NT2/D1 (cell line): ENCODE measurements around the gene MRPS33.

Experiments
- DNase-seq: peaks from one replicate; pipeline ENCODE4 v3.0.0-alpha.2; 2011; ENCODE audit warnings: low read depth, low spot score
- H3K27me3 ChIP-seq: 2 replicates; pipeline ENCODE4 v1.6.0; 2011; ENCODE audit warnings: mild to moderate bottlenecking; ENCODE audit not compliant: insufficient read length, insufficient read depth
- H3K36me3 ChIP-seq: 2 replicates; pipeline ENCODE4 v1.6.1; 2011; ENCODE audit warnings: mild to moderate bottlenecking, low read length, mixed read lengths; ENCODE audit not compliant: insufficient read depth, insufficient read length
- H3K4me1 ChIP-seq: 2 replicates; pipeline ENCODE4 v1.5.1; 2011; ENCODE audit not compliant: insufficient read depth, insufficient read length
- H3K4me3 ChIP-seq: 2 replicates; pipeline ENCODE4 v1.5.1; 2011; ENCODE audit warnings: low read depth; ENCODE audit not compliant: insufficient read length
- H3K9ac ChIP-seq: 2 replicates; pipeline ENCODE4 v1.6.0; 2011; ENCODE audit warnings: low read depth; ENCODE audit not compliant: insufficient read length
- H3K9me3 ChIP-seq: 2 replicates; pipeline ENCODE4 v1.5.1; 2011; ENCODE audit warnings: mild to moderate bottlenecking, low read length; ENCODE audit not compliant: insufficient read depth
- SUZ12 ChIP-seq: IDR thresholded peaks from 2 replicates; pipeline ENCODE4 v1.6.1; 2011; ENCODE audit not compliant: insufficient read length, insufficient read depth; ENCODE audit errors: extremely low read depth
- YY1 ChIP-seq: IDR thresholded peaks from 2 replicates; pipeline ENCODE4 v1.6.1; 2011; ENCODE audit not compliant: insufficient read length, insufficient read depth
- ZNF274 ChIP-seq: IDR thresholded peaks from 2 replicates; pipeline ENCODE4 v1.6.1; 2011; ENCODE audit warnings: mild to moderate bottlenecking, low read depth, low read length

MRPS33 gene

GRCh38 chr7:140989068-140989467, 25.7 kb downstream of the MRPS33 start:
- no peak for DNase-seq

GRCh38 chr7:140983802-140984201, 30.9 kb downstream of the MRPS33 start:
- Histone ChIP-seq H3K4me3 (no peak overlapping the region), H3K9me3 (peaks cover 14% of the 10 kb centered on the region; the same call in 1 of the 2 replicates), H3K36me3 (no peaks in the 10 kb centered on the region), H3K27me3 (no peaks in the 10 kb centered on the region), H3K9ac (no peak overlapping the region), H3K4me1 (no peaks in the 10 kb centered on the region)
- TF ChIP-seq SUZ12 (no peak), ZNF274 (no peak)
- peak; percentile 3 for DNase-seq

More at GRCh38 chr7:140989068-140989467, 25.7 kb downstream of the MRPS33 start:
- H3K36me3 ChIP-seq, result no peaks in the 10 kb centered on the region
- H3K9ac ChIP-seq, result no peak overlapping the region
- no peaks in the 10 kb centered on the region for H3K27me3 ChIP-seq
- no peaks in the 10 kb centered on the region for H3K4me1 ChIP-seq
- TF ChIP-seq SUZ12 (no peak), YY1 (no peak), ZNF274 (no peak)
- peaks cover 5% of the 10 kb centered on the region; the same call in 1 of the 2 replicates for H3K9me3 ChIP-seq
- no peak overlapping the region for H3K4me3 ChIP-seq

DNA sequence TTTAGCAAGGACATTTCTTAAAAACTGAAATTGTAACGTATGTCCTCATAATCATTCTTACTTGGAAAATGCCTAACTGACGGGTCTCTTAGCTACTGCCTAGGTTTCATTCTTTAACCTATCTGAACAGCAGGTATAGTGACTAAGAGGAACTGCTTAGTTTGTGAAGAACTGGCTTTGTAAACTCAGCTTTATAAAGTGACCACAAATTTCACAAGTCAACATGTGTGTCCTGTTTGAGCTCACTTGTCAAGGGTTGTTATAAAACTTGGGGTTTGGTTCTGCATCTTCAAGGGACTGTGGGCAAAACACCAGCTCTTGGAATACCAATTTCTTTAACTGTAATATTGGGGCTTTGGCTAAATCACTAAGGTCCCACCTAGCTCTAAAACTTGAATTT, 32.2 kb downstream of the MRPS33 start:
- no peak overlapping the region for H3K4me3 ChIP-seq
- peaks cover 14% of the 10 kb centered on the region; the same call in 1 of the 2 replicates for H3K9me3 ChIP-seq
- no peaks in the 10 kb centered on the region for H3K4me1 ChIP-seq
- no peaks in the 10 kb centered on the region for H3K27me3 ChIP-seq
- no peak for DNase-seq
- H3K36me3 ChIP-seq, result no peaks in the 10 kb centered on the region
- no peak for TF ChIP-seq SUZ12
- TF ChIP-seq YY1, result no peak
- TF ChIP-seq ZNF274, result no peak
- H3K9ac ChIP-seq, result no peak overlapping the region

DNA sequence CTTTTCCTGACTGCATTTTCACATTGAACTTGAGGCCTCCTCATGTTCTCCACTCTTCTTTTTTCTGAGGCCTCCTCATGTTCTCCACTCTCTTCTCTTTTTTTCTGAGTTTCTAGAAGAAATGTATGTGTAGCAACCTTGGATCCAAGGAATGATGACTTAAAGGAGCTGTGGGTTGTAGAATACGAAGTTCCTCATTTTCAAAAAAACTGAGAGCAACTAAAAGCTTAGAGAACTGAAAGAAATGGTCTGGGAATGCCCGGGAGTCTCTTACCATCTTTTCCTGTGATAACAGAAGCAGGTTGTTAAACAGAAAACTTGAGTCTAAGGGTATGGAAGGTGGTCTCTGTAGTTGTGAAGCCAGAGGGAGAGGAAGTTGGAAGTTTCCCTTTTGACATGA, 32.8 kb downstream of the MRPS33 start:
- Histone ChIP-seq H3K4me3 (no peak overlapping the region), H3K36me3 (no peaks in the 10 kb centered on the region), H3K9ac (no peak overlapping the region), H3K4me1 (no peaks in the 10 kb centered on the region), H3K9me3 (peaks cover 14% of the 10 kb centered on the region; the same call in 1 of the 2 replicates), H3K27me3 (no peaks in the 10 kb centered on the region)
- DNase-seq, result no peak
- TF ChIP-seq ZNF274 (no peak), SUZ12 (no peak), YY1 (no peak)

DNA sequence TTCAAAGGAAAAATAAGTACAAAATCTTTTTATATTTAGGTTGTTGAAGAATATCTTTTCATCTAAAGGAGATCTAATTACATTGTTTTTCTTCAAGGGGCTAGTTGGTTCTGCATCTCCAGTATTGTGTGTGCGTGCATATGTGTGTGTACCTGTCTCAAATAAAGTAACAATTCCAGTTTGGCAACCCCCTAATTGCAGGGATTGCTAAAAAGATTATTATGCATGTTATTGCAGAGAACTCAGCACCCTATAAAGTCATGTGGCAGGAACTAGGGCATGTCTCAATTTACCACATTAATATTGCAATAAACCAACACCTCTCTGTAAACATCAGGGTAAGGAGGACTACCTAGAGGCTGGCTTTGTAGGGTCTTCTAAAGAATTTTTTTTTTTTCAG, 37.0 kb downstream of the MRPS33 start:
- Histone ChIP-seq H3K9me3 (no peaks in the 10 kb centered on the region), H3K4me3 (no peak overlapping the region), H3K4me1 (no peaks in the 10 kb centered on the region), H3K9ac (no peak overlapping the region), H3K36me3 (no peaks in the 10 kb centered on the region), H3K27me3 (no peaks in the 10 kb centered on the region)
- DNase-seq, result no peak
- no peak for TF ChIP-seq YY1

GRCh38 chr7:140972876-140973829, 41.6 kb downstream of the MRPS33 start:
- no peak overlapping the region for H3K9ac ChIP-seq
- no peaks in the 10 kb centered on the region for H3K4me1 ChIP-seq
- no peaks in the 10 kb centered on the region for H3K27me3 ChIP-seq
- no peak for TF ChIP-seq ZNF274
- no peak for TF ChIP-seq YY1
- TF ChIP-seq SUZ12, result no peak
- H3K36me3 ChIP-seq, result no peaks in the 10 kb centered on the region
- no peak overlapping the region for H3K4me3 ChIP-seq
- no peak for DNase-seq
- H3K9me3 ChIP-seq, result no peaks in the 10 kb centered on the region

DNA sequence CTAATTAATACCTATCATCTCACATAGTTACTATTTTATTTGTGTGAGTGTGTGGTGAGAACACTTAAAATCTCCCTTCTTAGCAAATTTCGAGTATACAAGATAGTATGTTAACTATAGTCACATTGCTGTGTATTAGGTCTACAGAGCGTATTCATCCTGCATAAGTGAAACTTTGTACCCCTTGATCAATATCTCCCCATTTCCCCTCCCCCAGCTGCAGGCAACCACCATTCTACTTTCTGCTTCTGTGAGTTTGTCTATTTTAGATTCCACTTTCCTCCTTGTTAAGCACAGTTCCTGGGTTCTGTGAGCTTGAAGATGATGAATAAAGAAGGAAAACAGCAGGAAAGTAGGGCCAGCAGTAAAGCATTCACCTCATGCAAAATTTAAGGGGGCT, 42.4 kb downstream of the MRPS33 start:
- H3K9me3 ChIP-seq, result no peaks in the 10 kb centered on the region
- H3K36me3 ChIP-seq, result no peaks in the 10 kb centered on the region
- no peak for DNase-seq
- H3K4me3 ChIP-seq, result no peak overlapping the region
- no peaks in the 10 kb centered on the region for H3K27me3 ChIP-seq
- H3K9ac ChIP-seq, result no peak overlapping the region
- TF ChIP-seq ZNF274 (no peak), SUZ12 (no peak), YY1 (no peak)
- no peaks in the 10 kb centered on the region for H3K4me1 ChIP-seq
